ENCODE results near the gene ALKBH4.
"Not testable (repeated sequence)": the region's sequence is repeated elsewhere in the genome, so short reads cannot be mapped to it uniquely, and the experiment has no call there.

DNA sequence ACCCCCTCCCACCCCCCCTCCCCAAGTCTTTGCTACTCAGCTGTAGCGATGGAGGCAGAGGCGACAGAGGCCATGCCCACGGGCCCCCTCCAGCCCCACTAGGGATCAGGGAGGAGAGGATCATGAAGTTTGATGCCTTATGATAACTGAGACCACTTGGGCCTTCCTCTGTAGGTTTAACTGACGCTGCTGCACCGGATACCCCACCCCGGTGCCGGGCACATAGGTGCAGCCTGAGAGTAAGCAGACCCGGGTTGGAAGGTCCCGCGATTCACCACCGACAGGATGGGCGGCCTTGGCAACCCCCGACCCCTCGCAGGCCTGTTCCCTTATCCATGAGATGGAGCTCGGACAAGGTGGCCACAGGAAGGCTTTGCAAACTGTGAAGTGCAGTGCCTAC, 29.4 kb upstream of the ALKBH4 start:
- TF ChIP-seq, protein P1, sequence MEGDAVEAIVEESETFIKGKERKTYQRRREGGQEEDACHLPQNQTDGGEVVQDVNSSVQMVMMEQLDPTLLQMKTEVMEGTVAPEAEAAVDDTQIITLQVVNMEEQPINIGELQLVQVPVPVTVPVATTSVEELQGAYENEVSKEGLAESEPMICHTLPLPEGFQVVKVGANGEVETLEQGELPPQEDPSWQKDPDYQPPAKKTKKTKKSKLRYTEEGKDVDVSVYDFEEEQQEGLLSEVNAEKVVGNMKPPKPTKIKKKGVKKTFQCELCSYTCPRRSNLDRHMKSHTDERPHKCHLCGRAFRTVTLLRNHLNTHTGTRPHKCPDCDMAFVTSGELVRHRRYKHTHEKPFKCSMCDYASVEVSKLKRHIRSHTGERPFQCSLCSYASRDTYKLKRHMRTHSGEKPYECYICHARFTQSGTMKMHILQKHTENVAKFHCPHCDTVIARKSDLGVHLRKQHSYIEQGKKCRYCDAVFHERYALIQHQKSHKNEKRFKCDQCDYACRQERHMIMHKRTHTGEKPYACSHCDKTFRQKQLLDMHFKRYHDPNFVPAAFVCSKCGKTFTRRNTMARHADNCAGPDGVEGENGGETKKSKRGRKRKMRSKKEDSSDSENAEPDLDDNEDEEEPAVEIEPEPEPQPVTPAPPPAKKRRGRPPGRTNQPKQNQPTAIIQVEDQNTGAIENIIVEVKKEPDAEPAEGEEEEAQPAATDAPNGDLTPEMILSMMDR (conservative IDR thresholded peaks at IDR 0.05; ENCODE audit: low read depth, low read length), result not testable (repeated sequence)
- not testable (repeated sequence) for TF ChIP-seq EZH2phosphoT487 (IDR thresholded peaks at IDR 0.05; ENCODE audit: borderline replicate concordance, low read length)
